IMR-90 (cell line): Measurements from ENCODE around the gene SRD5A1. TPM values are rescaled to one million over a fixed set of nuclear protein-coding genes. Genes with fewer than 3 reads are reported as not detected.

Experiments used
- ATAC-seq: fragments of 200-7000 bp; cut with Tn5 transposase; 2 replicates; pipeline ENCODE4 v1.9.1; 2020; ENCODE audit warnings: low read depth, mild to moderate bottlenecking, moderate library complexity
- BruUV-seq: library from RNA; stranded (reverse); fragments of 400-500 nt; replicated peaks from 2 replicates; lab custom pipeline; 2021; lab: Mats Ljungman, UMichigan
- CTCF ChIA-PET: fragments of 300-600 bp; formaldehyde crosslinking; extraction: SDS; loops from one replicate; lab custom pipeline; 2021; ENCODE audit warnings: antibody characterized with exemption; lab: Yijun Ruan, JAX
- POLR2A ChIA-PET: fragments of 300-600 bp; sonication (Branson Sonifier 250); formaldehyde crosslinking; loops from one replicate; lab custom pipeline; 2022; ENCODE audit warnings: antibody characterized with exemption; ENCODE audit not compliant: unreplicated experiment; lab: Charles Lee
- DNase-seq: peaks from one replicate; pipeline ENCODE4 v3.0.0; 2013
- H2AFZ ChIP-seq: replicated peaks from 2 replicates; pipeline ENCODE3; 2013; ENCODE audit warnings: low read length, mild to moderate bottlenecking; ENCODE audit not compliant: poor library complexity
- H2AK5ac ChIP-seq: 2 replicates; pipeline ENCODE4 v1.6.1; 2013; ENCODE audit warnings: low read depth, low read length, inconsistent platforms
- H2AK9ac ChIP-seq: replicated peaks from 2 replicates; pipeline ENCODE3; 2013; ENCODE audit warnings: mild to moderate bottlenecking, low read depth, low read length, moderate library complexity; ENCODE audit not compliant: poor library complexity
- H2BK120ac ChIP-seq: 2 replicates; pipeline ENCODE4 v1.6.1; 2013; ENCODE audit warnings: low read depth, low read length, inconsistent platforms
- H2BK15ac ChIP-seq: 3 replicates; pipeline ENCODE4 v1.6.1; 2013; ENCODE audit warnings: low read depth, low read length, inconsistent platforms
- H2BK20ac ChIP-seq: 2 replicates; pipeline ENCODE4 v1.6.1; 2013; ENCODE audit warnings: low read depth, mild to moderate bottlenecking, inconsistent platforms, low read length, moderate library complexity
- H2BK5ac ChIP-seq: 2 replicates; pipeline ENCODE4 v1.6.1; 2013; ENCODE audit warnings: mild to moderate bottlenecking, low read depth, low read length, inconsistent platforms; ENCODE audit not compliant: poor library complexity, severe bottlenecking
- H3K14ac ChIP-seq: replicated peaks from 2 replicates; pipeline ENCODE4 v1.6.1; 2013; ENCODE audit warnings: low read depth, low read length, inconsistent platforms
- H3K18ac ChIP-seq: 2 replicates; pipeline ENCODE4 v1.6.1; 2013; ENCODE audit warnings: low read depth, low read length, control low read depth
- H3K23ac ChIP-seq: 2 replicates; pipeline ENCODE4 v1.6.1; 2013; ENCODE audit warnings: low read depth, low read length, inconsistent platforms
- H3K27ac ChIP-seq: 2 replicates; pipeline ENCODE4 v1.5.1; 2013; ENCODE audit warnings: mild to moderate bottlenecking, control low read depth, low read length; ENCODE audit not compliant: insufficient read depth
- H3K27me3 ChIP-seq: 2 replicates; pipeline ENCODE4 v1.6.1; 2013; ENCODE audit warnings: low read length; ENCODE audit not compliant: control insufficient read depth, insufficient read depth
- H3K36me3 ChIP-seq: 2 replicates; pipeline ENCODE4 v1.6.1; 2013; ENCODE audit warnings: low read length, mixed read lengths; ENCODE audit not compliant: control insufficient read depth, insufficient read depth
- H3K4ac ChIP-seq: 2 replicates; pipeline ENCODE4 v1.6.1; 2013; ENCODE audit warnings: low read depth, low read length, inconsistent platforms
- H3K4me1 ChIP-seq: 2 replicates; pipeline ENCODE4 v1.6.1; 2013; ENCODE audit warnings: low read length, mixed read lengths; ENCODE audit not compliant: control insufficient read depth, insufficient read depth
- H3K4me2 ChIP-seq: 2 replicates; pipeline ENCODE4 v1.6.1; 2013; ENCODE audit warnings: low read depth, mild to moderate bottlenecking, control low read depth, low read length, moderate library complexity
- H3K4me3 ChIP-seq: 2 replicates; pipeline ENCODE4 v1.5.1; 2013; ENCODE audit warnings: low read depth, mild to moderate bottlenecking, control low read depth, low read length, moderate library complexity; ENCODE audit not compliant: insufficient read depth
- H3K56ac ChIP-seq: 2 replicates; pipeline ENCODE4 v1.6.1; 2013; ENCODE audit warnings: low read length, inconsistent platforms; ENCODE audit not compliant: insufficient read depth; ENCODE audit errors: extremely low read depth
- H3K79me1 ChIP-seq, 2 experiments: 2 replicates each; pipeline ENCODE4 v1.6.1; 2013; ENCODE audit warnings: low read length in 2 of 2, inconsistent platforms in 1 of 2, low read depth in 1 of 2
- H3K9ac ChIP-seq: 2 replicates; pipeline ENCODE4 v1.6.1; 2013; ENCODE audit warnings: low read depth, low read length, control low read depth
- H3K9me1 ChIP-seq: 2 replicates; pipeline ENCODE4 v1.6.1; 2013; ENCODE audit warnings: low read length, inconsistent platforms; ENCODE audit not compliant: insufficient read depth
- H3K9me3 ChIP-seq: 2 replicates; pipeline ENCODE4 v1.6.1; 2013; ENCODE audit warnings: low read length; ENCODE audit not compliant: control insufficient read depth, insufficient read depth
- H4K20me1 ChIP-seq: 2 replicates; pipeline ENCODE4 v1.6.1; 2013; ENCODE audit warnings: low read length, inconsistent platforms; ENCODE audit not compliant: insufficient read depth
- H4K5ac ChIP-seq: 2 replicates; pipeline ENCODE4 v1.6.1; 2013; ENCODE audit warnings: mild to moderate bottlenecking, low read depth, low read length, control low read depth
- H4K8ac ChIP-seq, 2 experiments: 2 replicates each; pipeline ENCODE4 v1.6.1; 2013; ENCODE audit warnings: low read depth in 2 of 2, low read length in 2 of 2, control low read depth in 1 of 2, inconsistent platforms in 1 of 2
- H4K91ac ChIP-seq: 2 replicates; pipeline ENCODE4 v1.6.1; 2013; ENCODE audit warnings: low read depth, low read length, inconsistent platforms; ENCODE audit not compliant: insufficient read depth
- BHLHE40 ChIP-seq: fragments of 150-350 bp; IDR thresholded peaks from 2 replicates; pipeline ENCODE4 v1.6.1; 2016; ENCODE audit warnings: mild to moderate bottlenecking, low read depth, low read length
- FOS ChIP-seq: fragments of 150-350 bp; IDR thresholded peaks from 2 replicates; pipeline ENCODE4 v1.6.1; 2016; ENCODE audit warnings: low read depth, low read length
- MXI1 ChIP-seq: IDR thresholded peaks from 2 replicates; pipeline ENCODE4 v1.6.1; 2012; ENCODE audit warnings: low read depth, mild to moderate bottlenecking, low read length, moderate library complexity, borderline replicate concordance
- RAD21 ChIP-seq: IDR thresholded peaks from 2 replicates; pipeline ENCODE4 v1.6.1; 2012; ENCODE audit warnings: low read length, improper control_type of control experiment
- RCOR1 ChIP-seq: IDR thresholded peaks from 2 replicates; pipeline ENCODE4 v1.6.1; 2012; ENCODE audit warnings: mild to moderate bottlenecking, low read length, improper control_type of control experiment; ENCODE audit not compliant: insufficient replicate concordance
- WGBS, 2 experiments: methylation state at CpG; one replicate each; pipeline versions ENCODE4 v1.1.5 to v1.1.7; 2013; ENCODE audit warnings: missing lambda C conversion rate in 2 of 2; ENCODE audit not compliant: insufficient read length in 1 of 2; ENCODE audit errors: extremely low coverage in 2 of 2; 5-methylcytosine and 5-hydroxymethylcytosine counted together
- dilution Hi-C: fragments of 300-500 bp; cut with HindIII; formaldehyde crosslinking; loops from one replicate; pipeline ENCODE4 v1.14.3; 2018; ENCODE audit warnings: low sequenced_read_pairs; ENCODE audit not compliant: unreplicated experiment
- in situ Hi-C: fragments of 300-500 bp; cut with MboI; formaldehyde crosslinking; loops from 3 replicates; pipeline ENCODE4 v1.14.3; 2019; ENCODE audit warnings: low sequenced_read_pairs, inconsistent platforms, mixed read lengths
- intact Hi-C: fragments of 100-400 bp; cut with micrococcal nuclease; formaldehyde crosslinking; loops from 2 replicates; pipeline ENCODE4 v1.10.0; 2022
- polyA plus RNA-seq, 3 experiments: library from polyadenylated mRNA; depleted of rRNA; stranded (reverse); fragments of >200 nt; gene quantifications; 2 replicates each; pipeline ENCODE4 v1.2.3, GENCODE V29; 2012; ENCODE audit warnings: low replicate concordance in 1 of 3
- total RNA-seq: library from RNA; depleted of rRNA; stranded (reverse); fragments of >200 nt; gene quantifications from 2 replicates; pipeline ENCODE4 v1.2.3, GENCODE V29; 2012

Gene SRD5A1
- total and polyA plus RNA-seq, 2 of the 4 experiments (the other 2 are of a cell fraction) = 6.3 to 18.2 TPM

- in situ Hi-C loops = no loop called here
- dilution Hi-C loops = no loop called here
- peaks cover 18 to 30% of the 10 kb centered on the region in 2 experiments for H3K79me1 ChIP-seq
- H2BK20ac ChIP-seq = no peak overlapping the region
- no peak for DNase-seq
- H3K27me3 ChIP-seq = no peaks in the 10 kb centered on the region
- H2AFZ ChIP-seq = no peak overlapping the region
- TF ChIP-seq RAD21 = no peak
- no peak for TF ChIP-seq MXI1
- no peak for TF ChIP-seq FOS
- TF ChIP-seq RCOR1 = no peak
- TF ChIP-seq BHLHE40 = no peak
- peaks cover 61% of the 10 kb centered on the region for H3K36me3 ChIP-seq
- H3K14ac ChIP-seq = no peak overlapping the region
- H2BK5ac ChIP-seq = no peak overlapping the region
- peaks cover 37% of the 10 kb centered on the region for H4K20me1 ChIP-seq
- no peak overlapping the region for H4K5ac ChIP-seq
- no peak overlapping the region for H3K27ac ChIP-seq
- CTCF ChIA-PET = no interaction called here
- H3K9me1 ChIP-seq = no peaks in the 10 kb centered on the region
- no peak overlapping the region for H2AK9ac ChIP-seq
- no TSS peak for BruUV-seq
- no peaks in the 10 kb centered on the region for H3K4me1 ChIP-seq
- H2BK15ac ChIP-seq = no peak overlapping the region
- no peak overlapping the region for H3K9ac ChIP-seq
- no peak overlapping the region for H3K18ac ChIP-seq
- no CpG with 5 or more reads among the region's 6 CpGs for WGBS, 2 experiments
- H2AK5ac ChIP-seq = no peak overlapping the region
- no peak overlapping the region for H3K4ac ChIP-seq
- H3K23ac ChIP-seq = no peak overlapping the region
- H3K4me3 ChIP-seq = no peak overlapping the region
- no peak for ATAC-seq
- POLR2A ChIA-PET = no interaction called here
- no peaks in the 10 kb centered on the region for H3K9me3 ChIP-seq
- no peak overlapping the region for H3K4me2 ChIP-seq
- H2BK120ac ChIP-seq = no peak overlapping the region
- no peak overlapping the region for H4K8ac ChIP-seq
- H3K56ac ChIP-seq = no peak overlapping the region
- no peak overlapping the region for H4K91ac ChIP-seq
- intact Hi-C loops = loop anchor here (5.0 kb wide), 1 partner anchor 131 kb away; no protein-coding TSS in a partner anchor
Measured at GRCh38 chr5:6616632-6617031, 16.6 kb upstream of the SRD5A1 start.
